A549 treated with dexamethasone at 1 μM for 4 hours (cell line): ENCODE measurements around the gene ZNF430. TPM values are rescaled to one million over a fixed set of nuclear protein-coding genes. Genes with fewer than 3 reads are reported as not detected.

ENCODE experiments used
- total RNA-seq: library from RNA; stranded (reverse); fragments of 200-300 nt; extraction: Qiagen RNA extraction; gene quantifications from 5 replicates; pipeline ENCODE4 v1.2.3, GENCODE V29; 2022

Gene ZNF430
- total RNA-seq: 1.5 to 3.0 TPM (median 1.9 TPM) in 5 replicates

GRCh38 chr19:21020298-21021227 lies at the start of gene ZNF430:
Gene ZNF430 (plus strand): TSS chr19:21020657. CDS start chr19:21020801, 144 bp downstream.

GRCh38 chr19:21082011-21082975 lies 61.8 kb downstream of the ZNF430 start, which contains the start of gene ZNF714:
Gene ZNF714 (plus strand): TSS chr19:21082203. CDS start chr19:21098269, 16,066 bp downstream.

Other genes with a start within 250 kb of the ZNF430 start
- gene ZNF66, start 244.4 kb upstream of the ZNF430 start, total RNA-seq: not detected in 5 replicates
- 0.20 TPM in 1 of 5 replicates, not detected in the others for gene ZNF85, start 97.4 kb upstream of the ZNF430 start, total RNA-seq
- gene ZNF714, start 61.5 kb downstream of the ZNF430 start, total RNA-seq: 1.9 to 3.8 TPM (median 3.3 TPM) in 5 replicates
- 2.3 to 4.3 TPM (median 3.8 TPM) in 5 replicates for gene ZNF431, start 121.4 kb downstream of the ZNF430 start, total RNA-seq